H1 (cell line): Measurements from ENCODE around the gene SULT2B1. TPM values are rescaled to one million over a fixed set of nuclear protein-coding genes. Genes with fewer than 3 reads are reported as not detected.

ENCODE experiments used
- CTCF ChIA-PET: fragments of 300-600 bp; sonication (Branson Sonifier 250); formaldehyde crosslinking; loops from one replicate; lab custom pipeline; 2021; ENCODE audit not compliant: partially characterized antibody; lab: Charles Lee
- POLR2A ChIA-PET: fragments of 300-600 bp; sonication (Branson Sonifier 250); formaldehyde crosslinking; loops from one replicate; lab custom pipeline; 2021; ENCODE audit warnings: inconsistent platforms; ENCODE audit not compliant: partially characterized antibody; lab: Charles Lee
- DNase-seq, 2 experiments: peaks; one replicate each; pipeline versions ENCODE4 v3.0.0 to v3.0.0-alpha.2; 2010 to 2022; ENCODE audit warnings: low spot score in 2 of 2, low read depth in 1 of 2, mixed read lengths in 1 of 2
- FAIRE-seq: peaks from 2 replicates; lab custom pipeline; 2011; peaks lifted over from hg19 to GRCh38; lab: Jason Lieb, UNC
- H2AFZ ChIP-seq: 2 replicates; pipeline ENCODE4 v1.8.1; 2012; ENCODE audit warnings: low read length, inconsistent platforms
- H2AK5ac ChIP-seq: 2 replicates; pipeline ENCODE4 v1.6.1; 2013; ENCODE audit warnings: low read depth, low read length
- H2BK120ac ChIP-seq: replicated peaks from 2 replicates; pipeline ENCODE3; 2013; ENCODE audit warnings: low read depth, low read length, inconsistent platforms
- H2BK12ac ChIP-seq: 2 replicates; pipeline ENCODE4 v1.6.1; 2013; ENCODE audit warnings: low read depth, low read length
- H2BK15ac ChIP-seq: 2 replicates; pipeline ENCODE4 v1.6.1; 2013; ENCODE audit warnings: low read length
- H2BK20ac ChIP-seq: 2 replicates; pipeline ENCODE4 v1.6.1; 2013; ENCODE audit warnings: low read length
- H2BK5ac ChIP-seq: 2 replicates; pipeline ENCODE4 v1.6.1; 2013; ENCODE audit warnings: low read depth, low read length
- H3K14ac ChIP-seq: 2 replicates; pipeline ENCODE4 v1.6.1; 2013; ENCODE audit warnings: inconsistent platforms; ENCODE audit not compliant: insufficient read length
- H3K18ac ChIP-seq: 2 replicates; pipeline ENCODE4 v1.6.1; 2013; ENCODE audit warnings: low read length; ENCODE audit errors: extremely low read depth
- H3K23ac ChIP-seq: 2 replicates; pipeline ENCODE4 v1.6.1; 2013; ENCODE audit warnings: inconsistent platforms; ENCODE audit not compliant: insufficient read length
- H3K23me2 ChIP-seq: 2 replicates; pipeline ENCODE4 v1.6.1; 2013; ENCODE audit warnings: low read depth, low read length
- H3K27ac ChIP-seq: 2 replicates; pipeline ENCODE4 v1.6.1; 2011; ENCODE audit warnings: low read depth, low read length, inconsistent platforms
- H3K27me3 ChIP-seq, 4 experiments: replicated peaks in 1 of 4; 1 replicate in 1 of 4; 2 replicates in 3 of 4; pipeline versions ENCODE4 v1.6.1 to v1.8.1; 2011 to 2013; ENCODE audit warnings: low read length in 3 of 4, mild to moderate bottlenecking in 3 of 4, inconsistent platforms in 2 of 4, mixed read lengths in 2 of 4, moderate library complexity in 1 of 4; ENCODE audit not compliant: control insufficient read depth in 3 of 4, insufficient read depth in 3 of 4; ENCODE audit errors: extremely low read depth in 1 of 4
- H3K36me3 ChIP-seq, 4 experiments: 2 replicates each; pipeline versions ENCODE4 v1.6.1 to v1.8.1; 2011 to 2013; ENCODE audit warnings: mild to moderate bottlenecking in 4 of 4, low read length in 3 of 4, moderate library complexity in 2 of 4, control low read depth in 1 of 4, inconsistent platforms in 1 of 4; ENCODE audit not compliant: insufficient read depth in 4 of 4, control insufficient read depth in 2 of 4
- H3K4ac ChIP-seq: replicated peaks from 2 replicates; pipeline ENCODE3; 2013; ENCODE audit warnings: low read length, low read depth, mixed read lengths, inconsistent platforms; ENCODE audit not compliant: insufficient read length
- H3K4me1 ChIP-seq, 4 experiments: replicated peaks in 1 of 4; 1 replicate in 1 of 4; 2 replicates in 3 of 4; pipeline versions ENCODE4 v1.6.1 to v1.8.1; 2011 to 2013; ENCODE audit warnings: low read length in 3 of 4, inconsistent platforms in 2 of 4, mixed read lengths in 1 of 4; ENCODE audit not compliant: insufficient read depth in 4 of 4, control insufficient read depth in 3 of 4
- H3K4me2 ChIP-seq, 2 experiments: 2 replicates each; pipeline versions ENCODE4 v1.6.1 to v1.8.1; 2011 to 2013; ENCODE audit warnings: low read depth in 2 of 2, low read length in 2 of 2, control low read depth in 1 of 2, inconsistent platforms in 1 of 2, mild to moderate bottlenecking in 1 of 2; ENCODE audit not compliant: insufficient read depth in 1 of 2
- H3K4me3 ChIP-seq, 4 experiments: fragments of 200-600, 300-600 bp in 1 of 4; sonication (generic), shearing (Covaris generic), sonication (Bioruptor Twin) in 1 of 4; 2 replicates each; pipeline versions ENCODE4 v1.5.1 to v1.8.1; 2011 to 2016; ENCODE audit warnings: low read length in 4 of 4, low read depth in 3 of 4, control low read depth in 2 of 4, inconsistent platforms in 2 of 4, mild to moderate bottlenecking in 2 of 4, mixed read lengths in 1 of 4, moderate library complexity in 1 of 4; ENCODE audit not compliant: insufficient read depth in 2 of 4; ENCODE audit errors: extremely low read depth in 1 of 4
- H3K56ac ChIP-seq: replicated peaks from 2 replicates; pipeline ENCODE3; 2013; ENCODE audit warnings: low read depth, mild to moderate bottlenecking, mixed read lengths, low read length, inconsistent platforms; ENCODE audit not compliant: insufficient read length
- H3K79me1 ChIP-seq: 2 replicates; pipeline ENCODE4 v1.6.1; 2013; ENCODE audit warnings: low read depth, low read length, control low read depth
- H3K79me2 ChIP-seq, 2 experiments: 2 replicates each; pipeline versions ENCODE4 v1.6.1 to v1.8.1; 2012 to 2013; ENCODE audit warnings: low read length in 2 of 2, mild to moderate bottlenecking in 2 of 2, inconsistent platforms in 1 of 2; ENCODE audit not compliant: insufficient read depth in 2 of 2, control insufficient read depth in 1 of 2
- H3K9ac ChIP-seq, 4 experiments: replicated peaks in 1 of 4; 1 replicate in 1 of 4; 2 replicates in 3 of 4; pipeline versions ENCODE4 v1.6.1 to v1.8.1; 2011 to 2013; ENCODE audit warnings: low read depth in 3 of 4, low read length in 3 of 4, control low read depth in 2 of 4, mild to moderate bottlenecking in 2 of 4, moderate library complexity in 2 of 4, inconsistent platforms in 1 of 4; ENCODE audit errors: extremely low read depth in 1 of 4
- H3K9me3 ChIP-seq, 2 experiments: 2 replicates each; pipeline versions ENCODE4 v1.6.1 to v1.8.1; 2012 to 2013; ENCODE audit warnings: mild to moderate bottlenecking in 2 of 2, moderate library complexity in 2 of 2, control low read depth in 1 of 2, inconsistent platforms in 1 of 2, low read depth in 1 of 2, low read length in 1 of 2, mixed read lengths in 1 of 2; ENCODE audit not compliant: insufficient read depth in 2 of 2
- H4K20me1 ChIP-seq, 2 experiments: replicated peaks in 1 of 2; 2 replicates each; pipeline versions ENCODE3 to v1.8.1; 2011 to 2013; ENCODE audit warnings: inconsistent platforms in 2 of 2, low read length in 2 of 2, mild to moderate bottlenecking in 1 of 2; ENCODE audit not compliant: insufficient read depth in 2 of 2, control insufficient read depth in 1 of 2
- H4K5ac ChIP-seq: 2 replicates; pipeline ENCODE4 v1.6.1; 2013; ENCODE audit warnings: low read length, low read depth, mixed read lengths, inconsistent platforms; ENCODE audit not compliant: insufficient read length
- H4K8ac ChIP-seq: 2 replicates; pipeline ENCODE4 v1.8.0; 2013; ENCODE audit warnings: mild to moderate bottlenecking, moderate library complexity, low read length, inconsistent platforms; ENCODE audit not compliant: insufficient read depth; ENCODE audit errors: extremely low read depth
- H4K91ac ChIP-seq: replicated peaks from 2 replicates; pipeline ENCODE3; 2013; ENCODE audit warnings: low read length, mixed read lengths, inconsistent platforms; ENCODE audit not compliant: insufficient read length
- BRCA1 ChIP-seq: IDR thresholded peaks from 2 replicates; pipeline ENCODE4 v1.6.1; 2012; ENCODE audit warnings: low read depth, low read length, improper control_type of control experiment
- CTBP2 ChIP-seq: IDR thresholded peaks from 2 replicates; pipeline ENCODE4 v1.7.0; 2011; ENCODE audit warnings: borderline replicate concordance, mild to moderate bottlenecking, moderate library complexity, mixed read lengths, low read length; ENCODE audit not compliant: insufficient read depth, insufficient read length
- HDAC6 ChIP-seq: IDR thresholded peaks from one replicate; pipeline ENCODE4 v1.7.1; 2012; ENCODE audit warnings: low read depth, mild to moderate bottlenecking, inconsistent platforms, low read length, moderate library complexity
- KDM1A ChIP-seq: fragments of 200-600, 300-600 bp; sonication (generic); IDR thresholded peaks from 2 replicates; pipeline ENCODE4 v1.7.1; 2016; ENCODE audit warnings: mild to moderate bottlenecking, low read length, borderline replicate concordance
- TAF7 ChIP-seq: optimal IDR thresholded peaks from 2 replicates; pipeline ENCODE3; 2011; ENCODE audit warnings: low read depth, mild to moderate bottlenecking, inconsistent platforms, low read length, moderate library complexity, borderline replicate concordance
- WGBS, 2 experiments: shearing (Covaris generic) in 1 of 2; methylation state at CpG; one replicate each; pipeline versions ENCODE4 v1.1.6 to v1.1.7; 2013 to 2015; ENCODE audit warnings: low lambda C conversion rate in 2 of 2, mixed read lengths in 2 of 2, inconsistent platforms in 1 of 2, low coverage in 1 of 2, missing lambda C conversion rate in 1 of 2; ENCODE audit not compliant: insufficient replicate concordance in 2 of 2, insufficient coverage in 1 of 2, insufficient read length in 1 of 2; ENCODE audit errors: extremely low coverage in 1 of 2, missing lambda C conversion rate in 1 of 2; 5-methylcytosine and 5-hydroxymethylcytosine counted together
- polyA plus RNA-seq, 7 experiments: library from polyadenylated mRNA; depleted of rRNA in 3 of 7; stranded (reverse) in 5 of 7; unstranded in 2 of 7; fragments of >200 nt in 5 of 7; fragments of 200-250 nt in 2 of 7; gene quantifications; 1 replicate in 5 of 7; 2 replicates in 1 of 7; 4 replicates in 1 of 7; pipeline versions ENCODE4 v1.2.1 to v1.2.3, GENCODE V29; 2011 to 2013; ENCODE audit warnings: missing spikeins in 2 of 7, mixed read lengths in 2 of 7
- total RNA-seq: library from RNA; stranded (reverse); fragmentation: NEBNext Ultra II Directional; extraction: Animal tissue kit (Norgen Biotek cat#: 25700); gene quantifications from 2 replicates; pipeline ENCODE4 v1.2.1, GENCODE V29; 2021

Gene SULT2B1
- total and polyA plus RNA-seq, 2 of the 8 experiments (the other 6 are each of a cell fraction or from before 2014, with no cell fraction given): 1.5 to 2.6 TPM

- Histone ChIP-seq H3K14ac (no peak overlapping the region), H4K5ac (no peak overlapping the region), H2AK5ac (no peak overlapping the region), H3K4me2 (no peak overlapping the region), H3K9ac (no peak overlapping the region), H3K27me3 (no peaks in the 10 kb centered on the region)
- CTCF ChIA-PET: interaction anchor here (0.7 kb wide), 1 partner anchor 114 kb away, joined by 4 read pairs; no protein-coding TSS in a partner anchor
- no peak for TF ChIP-seq BRCA1
- TF ChIP-seq CTBP2: no peak
- peak; percentile 75; the same call in 1 of the 2 replicates for TF ChIP-seq KDM1A
- TF ChIP-seq TAF7: no peak
- no peak for TF ChIP-seq HDAC6
- TF ChIP-seq, all 59 proteins: peak for 1
- Histone ChIP-seq H2BK20ac (no peak overlapping the region), H3K4ac (no peak overlapping the region), H3K4me1 (peaks cover 0 to under 1% (median 0%) of the 10 kb centered on the region in 4 experiments; a peak in 1 of 7 replicates), H2BK120ac (no peak overlapping the region), H3K27ac (no peak overlapping the region), H3K79me1 (no peaks in the 10 kb centered on the region), H3K4me3 (no peak overlapping the region), H2AFZ (no peak overlapping the region), H2BK15ac (no peak overlapping the region), H4K8ac (no peak overlapping the region), H3K36me3 (no peaks in the 10 kb centered on the region), H2BK5ac (no peak overlapping the region), H2BK12ac (no peak overlapping the region), H3K56ac (no peak overlapping the region), H3K9me3 (no peaks in the 10 kb centered on the region), H4K91ac (no peak overlapping the region), H3K79me2 (no peaks in the 10 kb centered on the region), H3K23me2 (no peaks in the 10 kb centered on the region), H3K23ac (no peak overlapping the region), H4K20me1 (peaks cover 0 to 2% of the 10 kb centered on the region in 2 experiments), H3K18ac (no peak overlapping the region)
- WGBS, 2 experiments: 92% methylated on average over 9 of the region's 9 CpGs; no CpG with 5 or more reads in 1 of the 2 experiments
- POLR2A ChIA-PET: interaction anchor here (27.0 kb wide), 1 partner anchor 19 kb away, joined by 788 read pairs; the partner anchor contains the start of genes DBP, FAM83E, RPL18 and SPHK2
- DNase-seq: no peak
- no peak for FAIRE-seq
Measured at GRCh38 chr19:48603850-48604249, 51.9 kb downstream of the SULT2B1 start.
